Stimulated activated CD8-positive, alpha-beta memory T cell treated with anti-CD3 and anti-CD28 coated beads, Interleukin-7, amount 100 ng/mL, for 24 hours (primary cell): ENCODE results near the gene SIGLEC9.

Source experiments
- DNase-seq: peaks from one replicate; pipeline ENCODE4 v3.0.0-alpha.2; 2020; ENCODE audit warnings: low read depth

SIGLEC9 gene

DNA sequence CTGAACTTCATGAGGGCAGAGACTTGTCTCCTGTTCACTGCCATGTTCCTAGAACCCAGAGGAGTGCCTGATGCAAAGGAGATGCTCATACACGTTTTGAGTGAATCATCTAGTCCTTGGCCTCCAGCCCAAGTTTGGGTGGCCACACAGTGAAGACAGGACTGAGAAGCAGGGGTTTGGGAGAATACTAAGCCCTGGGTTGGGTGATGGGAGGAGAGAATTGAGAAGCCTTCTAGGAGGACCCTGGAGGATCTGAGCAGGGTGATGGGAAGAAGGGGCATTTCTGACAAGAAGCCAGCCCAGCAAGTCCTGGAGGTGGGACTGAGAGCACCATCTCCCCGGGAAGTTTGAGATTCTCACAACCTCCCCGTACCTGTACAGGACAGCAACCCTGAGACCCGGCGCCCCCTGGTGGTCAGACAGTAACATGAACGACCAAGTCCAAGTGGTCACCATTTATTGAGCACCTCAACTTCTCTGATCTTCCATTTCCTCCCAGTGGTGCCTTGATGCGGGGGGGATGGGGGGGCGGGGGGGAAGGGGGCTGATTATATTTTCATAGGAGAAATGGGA lies 27.5 kb upstream of the SIGLEC9 start:
- peak; percentile 57 for DNase-seq

DNA sequence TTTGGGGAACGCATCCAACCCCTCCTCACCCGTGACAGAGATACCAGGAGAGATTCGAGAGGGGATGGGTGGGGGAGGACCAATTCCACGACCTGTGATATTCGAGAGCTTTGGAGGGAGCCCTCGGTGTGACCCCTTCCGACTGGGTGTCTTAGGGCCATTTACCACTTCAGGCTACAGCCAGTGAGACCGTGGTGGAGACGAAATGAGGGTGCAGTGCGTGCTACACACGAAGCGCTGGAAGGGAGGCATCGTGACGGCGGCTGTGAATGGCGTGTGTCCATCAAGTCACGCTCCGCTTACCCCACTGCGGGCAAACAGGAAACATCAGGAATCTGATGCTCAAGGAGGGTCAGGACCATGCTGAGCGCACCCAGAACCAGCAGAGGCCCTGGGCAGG lies 26.9 kb upstream of the SIGLEC9 start:
- DNase-seq, result no peak

DNA sequence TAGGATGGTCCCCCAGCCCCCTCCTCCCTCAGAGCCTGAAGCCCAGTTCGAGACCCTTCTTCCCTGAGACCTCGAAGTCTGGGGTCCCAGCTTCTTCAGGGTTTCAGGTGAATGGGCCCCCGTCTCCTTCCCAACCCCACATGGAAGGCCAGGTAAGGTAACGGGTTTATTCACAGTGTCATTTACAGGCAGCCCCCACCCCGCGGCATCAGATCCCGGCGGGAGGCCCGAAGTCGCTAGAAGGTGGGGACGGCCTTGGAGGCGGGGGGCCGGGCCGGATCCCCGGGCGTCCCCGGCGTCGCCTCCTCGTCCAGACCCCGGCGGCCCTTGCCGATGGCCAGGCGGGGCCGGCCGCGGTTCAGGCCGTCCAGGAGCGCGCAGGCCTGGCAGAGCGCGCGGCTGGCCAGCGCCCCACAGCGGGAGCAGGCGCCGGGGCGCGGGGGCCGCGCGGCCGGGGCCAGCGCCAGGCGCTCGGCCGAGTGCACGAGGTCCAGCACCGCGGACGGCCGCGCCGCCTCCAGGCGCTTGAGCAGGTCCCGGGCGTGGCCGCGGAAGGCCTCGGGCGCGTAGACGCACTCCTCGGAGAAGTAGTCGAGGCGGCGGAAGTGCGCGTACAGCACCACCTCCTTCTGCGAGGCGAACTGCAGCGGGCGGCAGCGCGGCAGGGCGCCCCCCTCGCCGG lies 26.2 kb upstream of the SIGLEC9 start:
- no peak for DNase-seq

DNA sequence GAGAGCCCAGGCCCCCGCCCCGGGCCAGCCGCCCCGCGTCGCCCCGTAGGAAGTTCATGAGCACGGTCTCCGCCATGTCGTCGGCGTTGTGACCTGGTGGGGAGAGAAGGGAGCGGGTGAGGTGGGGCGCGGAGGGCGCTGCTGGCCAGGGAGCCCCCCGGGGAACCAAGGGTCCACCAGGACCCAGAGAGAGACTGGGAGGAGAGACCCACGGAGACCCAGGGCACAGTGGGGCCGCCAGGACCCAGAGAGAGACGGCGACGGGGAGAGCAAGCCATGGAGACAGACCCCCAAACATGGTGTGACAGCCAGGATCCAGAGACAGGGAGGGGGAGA lies 25.7 kb upstream of the SIGLEC9 start:
- no peak for DNase-seq

DNA sequence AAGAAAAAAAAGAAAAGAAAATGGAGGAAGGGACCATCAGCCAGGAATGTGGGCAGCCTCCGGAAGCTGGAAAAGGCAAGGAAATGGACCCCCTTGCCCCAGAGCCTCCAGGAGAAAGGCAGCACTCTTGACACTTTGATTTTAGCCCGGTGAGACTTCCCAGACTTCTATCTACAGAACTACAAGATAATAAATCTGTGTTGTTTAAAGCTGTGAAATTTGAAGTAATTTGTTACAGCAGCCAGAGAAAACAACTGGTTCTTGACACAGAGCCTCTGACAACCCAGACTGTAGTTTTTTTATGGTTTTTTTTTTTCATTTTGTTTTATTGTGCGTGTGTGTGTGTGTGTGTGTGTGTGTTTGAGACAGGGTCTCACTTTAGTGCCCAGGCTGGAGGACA lies 24.1 kb upstream of the SIGLEC9 start:
- DNase-seq, result no peak

DNA sequence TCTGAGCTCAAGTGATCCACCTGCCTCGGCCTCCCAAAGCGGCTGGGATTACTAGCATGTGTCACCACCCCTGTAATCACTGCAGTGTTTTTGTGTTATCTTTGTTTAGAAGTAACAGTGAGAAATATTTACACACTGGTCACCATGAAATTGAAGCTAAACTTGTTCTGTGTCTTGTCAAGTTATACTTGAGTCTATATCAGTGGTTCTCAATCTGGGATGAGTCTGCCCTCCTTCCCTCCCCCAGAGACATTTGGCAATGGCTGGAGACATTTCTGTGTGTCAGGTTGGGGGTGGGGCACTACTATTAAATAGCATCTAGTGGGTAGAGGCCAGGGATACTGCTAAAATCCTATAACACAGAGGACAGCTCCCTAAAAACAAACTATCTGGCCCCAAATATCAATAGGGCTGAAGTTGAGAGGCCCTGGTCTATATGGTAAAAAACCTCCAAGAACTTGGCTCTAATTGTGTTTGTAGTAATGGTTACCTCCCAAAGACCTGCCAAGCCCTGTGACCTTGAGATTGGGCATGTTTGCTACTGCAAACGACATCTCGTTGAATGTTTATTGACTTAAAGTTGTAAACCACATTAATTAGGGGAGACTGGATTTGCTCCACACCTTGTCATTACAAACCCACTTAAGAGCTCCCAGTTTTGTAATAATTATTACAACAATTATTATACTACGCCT lies 23.4 kb upstream of the SIGLEC9 start:
- DNase-seq, result no peak

DNA sequence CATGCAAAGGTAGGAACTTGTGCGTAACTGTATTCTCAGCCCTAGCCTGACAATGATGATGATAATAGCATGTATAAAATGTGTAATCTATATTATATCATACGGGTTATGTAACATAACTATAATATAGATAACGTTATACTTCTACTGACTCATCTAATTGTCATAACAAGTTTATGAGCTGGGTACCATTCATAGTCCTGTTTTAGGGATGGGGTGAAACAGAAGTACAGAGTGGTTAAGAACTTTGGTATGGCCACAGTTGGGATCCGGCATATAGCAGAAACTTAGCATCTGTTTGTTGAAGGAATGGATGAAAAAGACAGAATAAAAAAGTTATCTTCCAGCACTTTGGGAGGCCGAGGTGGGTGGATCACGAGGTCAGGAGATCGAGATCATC lies 21.7 kb upstream of the SIGLEC9 start:
- no peak for DNase-seq

DNA sequence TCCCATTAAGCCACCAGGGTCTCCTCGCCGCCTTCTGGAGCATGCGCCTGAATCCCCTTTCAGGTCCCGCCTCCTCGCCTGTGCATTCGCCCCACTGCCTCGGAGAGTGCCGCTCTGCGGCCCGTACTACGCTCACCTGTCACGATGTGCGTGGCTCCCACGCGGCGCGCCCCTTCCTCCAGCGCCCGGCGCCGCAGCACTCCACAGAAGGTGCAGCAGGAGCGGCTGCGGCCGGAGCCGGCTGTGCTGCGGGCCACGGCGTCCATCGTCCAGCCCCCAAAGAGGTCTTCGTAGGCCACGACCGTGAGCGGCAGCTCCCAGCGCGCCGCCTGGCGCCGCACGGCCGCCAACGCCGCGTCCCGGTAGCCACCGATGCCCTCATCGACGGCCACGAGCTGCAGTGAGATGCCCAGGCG lies 20.8 kb upstream of the SIGLEC9 start:
- no peak for DNase-seq

DNA sequence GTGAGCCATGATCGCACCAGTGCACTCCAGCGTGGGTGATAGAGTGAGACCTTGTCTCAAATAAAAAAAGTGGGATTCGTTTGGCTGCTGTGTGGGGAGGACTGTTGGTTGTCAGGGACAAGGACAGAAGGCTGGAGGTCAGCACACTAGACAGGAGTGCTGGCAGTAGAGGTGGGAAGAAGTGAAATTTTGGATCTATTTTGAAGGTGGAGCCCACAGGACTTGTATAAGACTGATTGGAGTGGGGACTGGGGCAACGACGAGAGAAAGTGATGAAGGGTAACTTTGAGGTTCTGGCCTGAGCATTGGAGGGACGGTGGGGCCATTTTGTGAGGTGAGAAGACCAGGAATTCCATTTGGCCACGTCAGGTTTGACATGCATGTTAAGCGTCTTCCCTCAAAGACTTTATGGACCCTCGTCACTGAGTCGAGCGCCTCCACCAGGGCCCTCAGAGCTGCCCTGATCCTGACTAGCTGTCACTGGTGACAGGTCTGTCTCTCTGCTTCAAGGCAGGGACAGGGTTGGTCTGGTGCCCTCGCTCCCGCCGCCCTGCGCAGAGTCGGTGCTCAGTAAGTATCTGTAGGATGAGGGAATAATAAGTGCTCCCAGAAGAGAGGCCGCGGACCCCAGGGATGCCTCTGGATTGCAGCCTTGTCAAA lies 17.2 kb upstream of the SIGLEC9 start:
- no peak for DNase-seq

DNA sequence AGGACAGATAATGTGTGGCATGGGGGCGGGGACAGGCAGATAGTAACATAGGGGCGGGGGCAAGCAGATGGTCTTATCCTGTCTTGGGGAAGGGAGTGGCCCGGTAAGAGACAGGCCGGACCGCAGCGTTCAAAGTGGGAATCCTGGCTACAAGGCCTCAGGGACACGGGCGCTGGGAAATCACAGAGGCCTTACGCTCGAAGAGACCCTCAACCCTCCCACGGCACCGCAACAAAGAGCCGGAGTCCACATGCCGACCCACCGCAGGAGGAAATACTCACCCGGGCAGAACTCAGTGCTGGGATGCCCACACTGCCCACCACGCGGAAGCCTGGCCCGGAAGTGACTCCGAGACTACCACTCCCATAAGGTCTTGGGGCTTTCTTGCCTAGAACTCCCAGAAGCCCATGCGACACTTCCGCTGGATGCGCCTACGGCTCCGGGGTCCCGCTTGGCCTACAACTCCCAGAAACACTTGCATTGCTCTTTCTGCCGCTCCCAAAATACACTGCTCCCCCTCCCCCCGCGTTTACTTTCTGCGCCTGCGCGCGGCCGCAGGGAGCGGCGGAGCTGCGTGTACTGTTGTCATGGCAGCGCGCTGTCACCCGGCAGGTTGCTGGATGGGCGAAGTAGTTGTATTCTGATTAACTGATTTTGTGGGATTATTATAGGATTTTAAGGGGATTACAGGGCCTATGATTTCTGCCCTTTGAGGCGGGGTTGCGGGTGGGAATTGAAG lies 16.5 kb upstream of the SIGLEC9 start, which contains the start of gene CTU1:
Gene CTU1 (minus strand): TSS at position 344 of the 739 bp plus-strand sequence. CDS start 3,840 bp downstream, outside the sequence.
- peak; percentile 96 for DNase-seq

DNA sequence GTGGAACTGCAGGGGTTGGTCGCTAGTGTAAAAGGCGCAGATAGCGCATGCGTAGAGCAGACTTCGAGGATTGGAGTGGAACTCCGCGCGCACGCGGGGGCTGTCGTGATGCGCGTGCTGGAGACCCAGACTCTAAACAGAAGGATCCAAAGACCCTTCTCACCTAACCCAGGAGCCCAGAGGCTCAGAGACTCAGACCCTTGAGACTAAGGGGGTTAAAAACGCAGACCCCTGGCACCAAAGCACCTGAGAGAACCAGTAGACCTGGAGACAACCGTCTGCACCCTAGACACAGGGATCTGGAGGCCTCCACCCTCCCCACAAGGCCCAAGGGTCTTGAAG lies 15.9 kb upstream of the SIGLEC9 start:
- no peak for DNase-seq

DNA sequence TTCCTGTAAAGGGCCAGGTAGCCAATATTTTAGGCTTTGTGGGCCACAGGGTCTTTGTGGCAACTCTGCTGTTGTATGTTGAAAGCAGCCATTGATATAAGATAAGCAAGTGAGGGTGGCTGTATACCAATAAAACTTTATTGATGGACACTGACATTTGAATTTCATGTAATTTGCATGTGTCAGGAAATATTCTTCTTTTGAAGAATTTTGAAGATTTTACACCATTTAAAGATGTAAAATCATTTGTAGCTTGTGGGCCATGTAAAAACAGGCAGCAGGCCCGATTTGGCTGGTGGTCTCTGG lies 14.1 kb upstream of the SIGLEC9 start:
- no peak for DNase-seq

DNA sequence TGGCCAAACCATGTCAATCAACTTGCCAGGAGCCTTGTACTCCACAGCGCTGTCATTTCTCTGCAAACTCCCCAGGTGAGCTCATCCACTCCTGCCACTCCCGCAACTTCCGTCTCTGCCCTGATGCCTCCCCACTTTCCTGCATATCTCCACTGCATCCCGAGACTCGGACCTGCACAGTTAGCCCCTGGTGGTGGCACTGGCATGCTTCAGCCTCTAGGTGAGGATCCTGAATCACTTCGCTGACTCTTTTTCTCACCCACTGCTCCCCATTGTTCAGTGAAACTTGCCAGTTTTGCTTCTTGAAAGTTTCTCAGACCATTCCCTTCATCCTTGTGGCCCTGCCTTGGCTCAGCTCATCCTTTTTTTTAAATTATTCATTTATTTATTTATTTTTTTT lies 13.1 kb upstream of the SIGLEC9 start:
- DNase-seq, result no peak

DNA sequence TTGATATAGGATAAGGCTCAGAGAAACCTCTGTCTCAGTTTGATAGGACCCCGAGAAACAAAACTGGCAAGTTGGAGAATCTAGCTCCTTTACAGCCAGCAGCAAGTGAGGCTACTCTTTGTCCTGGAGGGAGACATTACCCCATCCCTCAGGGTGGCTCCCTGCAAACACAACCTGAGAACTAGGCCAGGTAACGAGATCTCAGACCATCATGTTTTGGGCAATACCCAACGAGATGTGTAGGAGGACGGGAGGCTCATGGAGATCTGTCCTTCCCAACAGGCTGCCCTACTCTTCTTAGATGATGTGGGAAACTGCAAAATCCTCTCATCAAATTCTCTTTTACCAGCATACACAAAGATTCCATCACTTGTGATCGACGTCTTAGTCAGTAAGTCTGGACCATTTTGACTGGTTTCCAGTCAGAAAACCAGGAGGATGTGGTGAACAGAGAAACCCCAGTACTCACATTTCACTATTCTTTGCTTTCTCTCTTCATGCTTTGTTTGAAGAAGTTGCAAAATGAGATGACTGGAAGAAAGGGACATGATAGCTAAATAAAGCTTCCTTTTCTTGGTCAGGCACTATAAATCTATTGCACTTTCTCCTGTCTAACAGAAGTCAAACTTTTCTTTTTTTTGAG lies 10.5 kb upstream of the SIGLEC9 start:
- no peak for DNase-seq

DNA sequence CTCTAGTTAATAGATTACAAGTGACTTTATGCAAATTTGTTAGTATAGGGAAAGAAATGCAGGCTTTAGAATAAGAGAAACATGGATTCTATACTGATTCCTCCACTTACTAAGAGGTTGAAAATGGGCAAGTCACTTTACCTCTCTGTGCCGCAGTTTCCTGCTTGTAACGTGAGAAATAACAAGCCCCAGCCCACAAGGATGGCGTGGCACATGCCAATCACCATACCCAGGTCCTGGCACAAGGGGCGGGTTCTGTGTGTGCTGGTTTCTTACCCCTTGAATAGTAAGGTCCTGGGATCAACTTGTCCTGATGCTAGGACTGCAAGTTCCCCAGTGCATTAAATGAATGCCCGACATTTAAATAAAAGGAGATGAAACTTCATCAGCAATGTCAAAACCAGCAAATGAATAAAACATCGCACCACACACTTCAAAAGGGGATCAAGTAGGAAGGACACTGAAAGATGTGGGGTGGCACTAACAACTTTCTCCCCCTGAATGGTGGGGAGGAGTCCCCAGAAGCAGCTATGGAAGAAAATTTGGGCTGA lies 7.9 kb upstream of the SIGLEC9 start:
- DNase-seq, result no peak

DNA sequence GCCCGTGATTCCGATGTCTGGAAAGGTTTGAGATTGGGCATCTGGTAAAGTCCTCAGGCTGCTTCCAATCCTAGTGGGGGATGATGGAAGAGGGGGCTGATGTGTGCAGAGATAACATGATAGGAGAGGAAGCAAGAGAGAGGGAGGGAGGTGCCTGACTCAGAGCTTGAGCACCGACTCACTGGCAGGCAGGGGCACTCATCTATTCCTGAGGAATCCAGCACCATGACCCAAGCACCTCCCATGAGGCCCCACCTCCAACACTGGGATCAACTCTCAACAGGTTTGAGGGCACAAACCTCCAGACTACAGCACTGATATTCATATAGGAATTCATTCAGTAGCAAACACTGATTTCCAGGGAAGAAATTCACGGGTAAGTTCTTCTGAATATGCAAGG lies 5.6 kb upstream of the SIGLEC9 start:
- no peak for DNase-seq

DNA sequence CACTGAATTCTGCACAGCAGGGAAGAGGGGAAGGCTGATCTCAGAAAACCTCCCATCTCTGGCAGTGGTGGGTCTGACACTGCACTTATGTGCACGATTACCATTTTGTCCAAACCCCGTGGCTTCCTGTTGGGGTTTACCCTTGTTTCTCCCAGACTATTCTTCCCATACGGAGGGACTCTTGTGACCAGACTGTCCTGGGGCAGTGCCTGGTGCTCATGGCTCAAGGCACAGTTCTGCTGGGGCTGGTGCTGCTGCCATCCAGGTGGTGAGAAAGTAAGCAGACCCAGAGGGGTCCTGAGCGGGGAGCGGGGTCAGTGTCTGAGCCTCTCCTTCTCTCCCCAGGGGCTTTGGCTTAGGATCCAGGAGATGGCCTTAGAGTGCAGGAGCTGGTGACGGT lies 5.1 kb upstream of the SIGLEC9 start:
- no peak for DNase-seq

DNA sequence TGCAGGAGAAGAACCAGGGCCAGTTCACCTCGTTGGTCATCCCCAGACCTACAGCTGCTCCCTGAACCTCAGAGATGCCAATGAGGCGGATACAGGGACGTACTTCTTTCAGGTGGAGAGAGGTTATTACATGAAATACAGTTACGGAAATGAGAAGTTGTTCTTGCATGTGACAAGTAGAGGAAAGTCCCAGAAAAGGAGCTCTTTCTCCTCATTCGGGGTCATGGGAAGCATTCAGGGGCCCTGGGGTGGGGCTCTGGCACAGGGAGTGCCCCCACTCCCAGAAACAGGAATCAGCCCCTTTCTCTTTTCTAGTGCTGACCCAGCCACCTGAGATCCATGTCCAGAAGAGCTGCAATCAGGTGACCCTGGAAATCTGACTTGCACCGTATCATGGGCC lies 4.5 kb upstream of the SIGLEC9 start:
- no peak for DNase-seq

DNA sequence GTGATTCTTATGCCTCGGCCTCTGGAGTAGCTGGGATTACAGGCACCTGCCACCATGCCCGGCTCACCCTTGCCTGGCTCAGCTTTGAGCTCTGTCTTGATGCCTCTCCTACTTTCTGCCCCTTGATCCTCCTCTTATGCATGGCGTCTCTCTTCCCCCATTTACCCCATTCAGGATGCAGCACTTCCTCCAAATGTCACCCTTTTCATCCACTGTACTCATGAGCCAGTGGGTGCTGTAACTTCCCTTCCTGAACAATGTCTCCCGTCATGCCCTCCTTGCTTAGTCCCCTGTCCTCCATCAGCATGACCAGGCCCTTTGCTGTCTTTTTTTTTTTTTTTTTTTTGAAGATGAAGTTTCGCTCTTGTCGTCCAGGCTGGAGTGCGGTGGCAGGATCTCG lies 3.4 kb upstream of the SIGLEC9 start:
- no peak for DNase-seq

DNA sequence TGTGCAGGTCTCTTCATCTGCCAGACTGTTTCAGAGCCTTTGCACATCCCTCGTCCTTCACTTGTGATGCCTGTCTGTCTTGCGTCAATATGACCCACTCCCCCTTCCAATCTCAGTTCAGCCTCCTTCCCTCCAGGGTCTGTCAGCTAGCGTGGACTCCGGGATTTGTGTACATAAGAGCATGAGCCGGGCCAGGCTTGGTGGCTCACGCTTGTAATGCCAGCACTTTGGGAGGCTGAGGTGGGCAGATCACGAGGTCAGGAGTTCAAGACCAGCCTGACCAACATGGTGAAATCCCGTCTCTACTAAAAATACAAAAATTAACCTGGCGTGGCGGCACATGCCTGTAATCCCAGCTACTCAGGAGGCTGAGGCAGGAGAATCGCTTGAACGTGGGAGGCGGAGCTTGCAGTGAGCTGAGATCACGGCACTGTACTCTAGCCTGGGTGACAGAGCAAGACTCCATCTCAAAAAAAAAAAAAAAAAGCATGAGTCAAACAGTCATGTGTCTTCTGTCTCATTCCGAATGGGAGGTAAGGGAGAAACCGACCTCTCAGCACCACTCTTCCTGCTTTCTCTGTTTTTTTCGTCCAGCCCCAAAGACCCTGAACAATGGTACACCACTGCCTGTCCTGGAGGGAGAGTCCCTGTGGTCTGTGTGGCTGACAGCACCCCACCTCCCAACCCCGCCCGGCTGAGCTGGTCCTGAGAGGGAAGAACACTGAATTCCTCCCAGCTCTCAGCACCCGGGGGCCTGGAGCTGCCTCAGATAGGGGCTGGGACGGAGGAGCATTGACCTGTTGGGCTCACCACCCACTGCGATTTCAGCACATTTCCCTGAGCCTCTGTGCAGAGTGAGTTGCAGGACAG lies 2.4 kb upstream of the SIGLEC9 start:
- no peak for DNase-seq

DNA sequence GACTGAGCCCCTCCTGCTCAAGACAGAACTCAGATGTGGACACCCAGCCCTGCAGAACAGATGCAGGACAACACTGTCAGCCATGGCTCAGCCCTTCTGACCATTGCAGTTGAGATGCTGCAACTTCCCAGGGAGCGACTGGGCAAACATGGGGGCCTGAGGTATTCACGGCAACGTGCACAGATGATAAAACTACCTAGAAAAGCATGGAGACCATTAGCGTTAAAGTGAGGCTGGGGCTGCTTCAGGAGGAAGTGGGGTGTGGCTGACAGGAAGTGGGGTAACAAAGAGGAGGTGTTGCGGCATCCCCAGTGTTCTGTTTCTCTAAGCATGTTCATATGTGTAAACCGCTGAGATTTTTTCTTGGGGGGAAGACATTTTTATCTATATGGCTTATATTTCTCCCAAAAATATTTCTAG lies 1.3 kb upstream of the SIGLEC9 start:
- no peak for DNase-seq
